HEK293 (cell line): ENCODE measurements around the gene TESK1.
"Not testable (repeated sequence)": the region's sequence is repeated elsewhere in the genome, so short reads cannot be mapped to it uniquely, and the experiment has no call there.

ENCODE experiments used
- CTCF ChIA-PET: fragments of 350-600 bp; formaldehyde crosslinking; extraction: SDS; loops from one replicate; lab custom pipeline; 2021; ENCODE audit warnings: antibody characterized with exemption; lab: Yijun Ruan, JAX
- POLR2A ChIA-PET: fragments of 300-600 bp; formaldehyde crosslinking; extraction: SDS; loops from one replicate; lab custom pipeline; 2020; ENCODE audit warnings: antibody characterized with exemption, inconsistent platforms; lab: Yijun Ruan, JAX
- H3K27ac ChIP-seq: fragments of 200-500 bp; sonication (Bioruptor generic); 2 replicates; pipeline ENCODE4 v1.5.1; 2014; ENCODE audit warnings: low read depth, low read length, control low read depth, inconsistent platforms; ENCODE audit errors: extremely low read depth
- H3K36me3 ChIP-seq, 2 experiments: fragments of 200-500 bp in 1 of 2; sonication (Bioruptor generic) in 1 of 2; 1 replicate in 1 of 2; 2 replicates in 1 of 2; pipeline ENCODE4 v1.5.1; 2014 to 2017; ENCODE audit warnings: inconsistent platforms in 2 of 2, low read length in 2 of 2; ENCODE audit not compliant: control insufficient read depth in 2 of 2, insufficient read depth in 1 of 2
- H3K4me1 ChIP-seq: fragments of 200-500 bp; sonication (Bioruptor generic); 2 replicates; pipeline ENCODE4 v1.5.1; 2014; ENCODE audit warnings: mild to moderate bottlenecking, low read length, inconsistent platforms; ENCODE audit not compliant: control insufficient read depth, insufficient read depth
- H3K4me3 ChIP-seq: 2 replicates; pipeline ENCODE4 v1.5.1; 2011; ENCODE audit warnings: low read depth, mild to moderate bottlenecking, control low read depth, low read length, moderate library complexity
- H3K9me3 ChIP-seq: fragments of 200-500 bp; sonication (Bioruptor generic); 2 replicates; pipeline ENCODE4 v1.5.1; 2014; ENCODE audit warnings: low read depth, low read length, inconsistent platforms; ENCODE audit not compliant: control insufficient read depth, insufficient read depth
- HOXD13 ChIP-seq: sonication (generic); formaldehyde crosslinking; IDR thresholded peaks from 2 replicates; pipeline ENCODE4 v1.8.0; 2022; ENCODE audit warnings: missing genetic modification reagents, borderline replicate concordance
- ZNF324 ChIP-seq: fragments of 450-650 bp; formaldehyde crosslinking; IDR thresholded peaks from 2 replicates; pipeline ENCODE4 v1.5.1; 2016; ENCODE audit warnings: missing biosample characterization, missing genetic modification characterization
- ZNF433 ChIP-seq: fragments of 450-650 bp; formaldehyde crosslinking; IDR thresholded peaks from 2 replicates; pipeline ENCODE4 v1.5.1; 2016; ENCODE audit warnings: missing biosample characterization, missing genetic modification characterization, low read depth
- ZNF571 ChIP-seq: fragments of 450-650 bp; formaldehyde crosslinking; IDR thresholded peaks from 2 replicates; pipeline ENCODE4 v1.5.0; 2017; ENCODE audit warnings: missing biosample characterization, missing genetic modification characterization
- ZNF624 ChIP-seq: fragments of 450-650 bp; formaldehyde crosslinking; IDR thresholded peaks from 2 replicates; pipeline ENCODE4 v1.5.1; 2017; ENCODE audit warnings: missing biosample characterization, missing genetic modification characterization
- ZNF645 ChIP-seq: fragments of 450-650 bp; formaldehyde crosslinking; IDR thresholded peaks from 2 replicates; pipeline ENCODE4; 2016; ENCODE audit warnings: missing biosample characterization, missing genetic modification characterization
- ZNF658 ChIP-seq: fragments of 450-650 bp; formaldehyde crosslinking; IDR thresholded peaks from 2 replicates; pipeline ENCODE4; 2016; ENCODE audit warnings: missing biosample characterization, missing genetic modification characterization
- ZNF664 ChIP-seq: fragments of 450-650 bp; formaldehyde crosslinking; IDR thresholded peaks from 2 replicates; pipeline ENCODE4 v1.5.1; 2016; ENCODE audit warnings: missing biosample characterization, missing genetic modification characterization
- ZNF670 ChIP-seq: fragments of 450-650 bp; formaldehyde crosslinking; IDR thresholded peaks from 2 replicates; pipeline ENCODE4 v1.5.1; 2016; ENCODE audit warnings: missing biosample characterization, missing genetic modification characterization, low read depth
- ZNF677 ChIP-seq: fragments of 450-650 bp; IDR thresholded peaks from 2 replicates; pipeline ENCODE4 v1.5.0; 2018; ENCODE audit warnings: missing biosample characterization, mild to moderate bottlenecking, missing genetic modification characterization, moderate library complexity
- ZNF692 ChIP-seq: fragments of 450-650 bp; formaldehyde crosslinking; IDR thresholded peaks from 2 replicates; pipeline ENCODE4 v1.5.1; 2016; ENCODE audit warnings: missing biosample characterization, missing genetic modification characterization
- TF ChIP-seq, protein P1 (sequence below): fragments of 450-650 bp; formaldehyde crosslinking; IDR thresholded peaks from 2 replicates; pipeline ENCODE4 v1.5.1; 2016; ENCODE audit warnings: missing biosample characterization, missing genetic modification characterization, low read depth
- TF ChIP-seq, protein P2 (sequence below): fragments of 450-650 bp; formaldehyde crosslinking; conservative IDR thresholded peaks from 2 replicates; pipeline ENCODE4 v1.5.1; 2016; ENCODE audit warnings: low read depth, missing biosample characterization, missing genetic modification characterization

TESK1 gene

DNA sequence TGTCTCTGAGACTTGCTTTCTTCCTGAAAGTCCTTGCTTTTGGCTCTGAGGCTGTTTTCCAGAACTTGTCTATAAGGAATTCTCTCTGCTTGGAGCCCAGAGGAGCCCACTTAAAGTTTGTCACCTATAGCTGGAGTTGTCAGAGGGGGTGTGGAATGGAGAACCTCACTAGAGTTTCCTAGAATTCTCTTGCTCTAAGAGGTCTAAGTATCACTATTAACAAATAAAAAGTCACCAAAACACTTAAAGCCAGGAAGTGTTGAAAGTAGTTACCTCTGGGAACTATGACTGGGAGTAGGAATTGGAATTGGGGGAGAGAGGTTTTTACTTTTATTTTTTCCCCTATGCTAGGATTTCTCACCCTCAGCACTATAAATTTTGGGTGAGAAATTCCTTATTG is 30.7 kb downstream of the TESK1 start (continued):
- TF ChIP-seq, protein P1, sequence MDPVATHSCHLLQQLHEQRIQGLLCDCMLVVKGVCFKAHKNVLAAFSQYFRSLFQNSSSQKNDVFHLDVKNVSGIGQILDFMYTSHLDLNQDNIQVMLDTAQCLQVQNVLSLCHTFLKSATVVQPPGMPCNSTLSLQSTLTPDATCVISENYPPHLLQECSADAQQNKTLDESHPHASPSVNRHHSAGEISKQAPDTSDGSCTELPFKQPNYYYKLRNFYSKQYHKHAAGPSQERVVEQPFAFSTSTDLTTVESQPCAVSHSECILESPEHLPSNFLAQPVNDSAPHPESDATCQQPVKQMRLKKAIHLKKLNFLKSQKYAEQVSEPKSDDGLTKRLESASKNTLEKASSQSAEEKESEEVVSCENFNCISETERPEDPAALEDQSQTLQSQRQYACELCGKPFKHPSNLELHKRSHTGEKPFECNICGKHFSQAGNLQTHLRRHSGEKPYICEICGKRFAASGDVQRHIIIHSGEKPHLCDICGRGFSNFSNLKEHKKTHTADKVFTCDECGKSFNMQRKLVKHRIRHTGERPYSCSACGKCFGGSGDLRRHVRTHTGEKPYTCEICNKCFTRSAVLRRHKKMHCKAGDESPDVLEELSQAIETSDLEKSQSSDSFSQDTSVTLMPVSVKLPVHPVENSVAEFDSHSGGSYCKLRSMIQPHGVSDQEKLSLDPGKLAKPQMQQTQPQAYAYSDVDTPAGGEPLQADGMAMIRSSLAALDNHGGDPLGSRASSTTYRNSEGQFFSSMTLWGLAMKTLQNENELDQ (tag by site-specific recombination), result no peak
- TF ChIP-seq ZNF571 (tag by site-specific recombination) (no peak), ZNF645 (tag by site-specific recombination) (no peak)

- H3K36me3 ChIP-seq, result no peaks in the 10 kb centered on the region
- H3K27ac ChIP-seq, result no peak overlapping the region
- no peaks in the 10 kb centered on the region for H3K4me1 ChIP-seq
- H3K4me3 ChIP-seq, result no peak overlapping the region
- CTCF ChIA-PET, result interaction anchor here (0.6 to 1.6 kb wide), 5 partner anchors 11 to 706 kb away, joined by 3 to 5 read pairs (median 3); no protein-coding TSS in a partner anchor
- TF ChIP-seq ZNF670 (tag by site-specific recombination), result no peak
- no peak for TF ChIP-seq ZNF664
- TF ChIP-seq, protein P2, sequence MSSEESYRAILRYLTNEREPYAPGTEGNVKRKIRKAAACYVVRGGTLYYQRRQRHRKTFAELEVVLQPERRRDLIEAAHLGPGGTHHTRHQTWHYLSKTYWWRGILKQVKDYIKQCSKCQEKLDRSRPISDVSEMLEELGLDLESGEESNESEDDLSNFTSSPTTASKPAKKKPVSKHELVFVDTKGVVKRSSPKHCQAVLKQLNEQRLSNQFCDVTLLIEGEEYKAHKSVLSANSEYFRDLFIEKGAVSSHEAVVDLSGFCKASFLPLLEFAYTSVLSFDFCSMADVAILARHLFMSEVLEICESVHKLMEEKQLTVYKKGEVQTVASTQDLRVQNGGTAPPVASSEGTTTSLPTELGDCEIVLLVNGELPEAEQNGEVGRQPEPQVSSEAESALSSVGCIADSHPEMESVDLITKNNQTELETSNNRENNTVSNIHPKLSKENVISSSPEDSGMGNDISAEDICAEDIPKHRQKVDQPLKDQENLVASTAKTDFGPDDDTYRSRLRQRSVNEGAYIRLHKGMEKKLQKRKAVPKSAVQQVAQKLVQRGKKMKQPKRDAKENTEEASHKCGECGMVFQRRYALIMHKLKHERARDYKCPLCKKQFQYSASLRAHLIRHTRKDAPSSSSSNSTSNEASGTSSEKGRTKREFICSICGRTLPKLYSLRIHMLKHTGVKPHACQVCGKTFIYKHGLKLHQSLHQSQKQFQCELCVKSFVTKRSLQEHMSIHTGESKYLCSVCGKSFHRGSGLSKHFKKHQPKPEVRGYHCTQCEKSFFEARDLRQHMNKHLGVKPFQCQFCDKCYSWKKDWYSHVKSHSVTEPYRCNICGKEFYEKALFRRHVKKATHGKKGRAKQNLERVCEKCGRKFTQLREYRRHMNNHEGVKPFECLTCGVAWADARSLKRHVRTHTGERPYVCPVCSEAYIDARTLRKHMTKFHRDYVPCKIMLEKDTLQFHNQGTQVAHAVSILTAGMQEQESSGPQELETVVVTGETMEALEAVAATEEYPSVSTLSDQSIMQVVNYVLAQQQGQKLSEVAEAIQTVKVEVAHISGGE (tag by site-specific recombination), result no peak
- TF ChIP-seq ZNF658 (tag by site-specific recombination), result no peak
- TF ChIP-seq ZNF433 (tag by site-specific recombination), result no peak
- no peak for TF ChIP-seq HOXD13
- no peak for TF ChIP-seq ZNF692 (tag by site-specific recombination)
- no peak for TF ChIP-seq ZNF677 (tag by site-specific recombination)
- no peak for TF ChIP-seq ZNF624 (tag by site-specific recombination)
- no peak for TF ChIP-seq ZNF324
- H3K9me3 ChIP-seq, result no peaks in the 10 kb centered on the region
- POLR2A ChIA-PET, result no interaction called here
Observed at GRCh38 chr9:35636135-35636876, 31.2 kb downstream of the TESK1 start.

GRCh38 chr9:35636877-35637246 is 31.8 kb downstream of the TESK1 start:
- H3K27ac ChIP-seq, H3K36me3 ChIP-seq, POLR2A ChIA-PET, H3K4me3 ChIP-seq, H3K9me3 ChIP-seq, H3K4me1 ChIP-seq: not testable (repeated sequence)
- CTCF ChIA-PET, result interaction anchor here (0.6 to 1.6 kb wide), 2 partner anchors 11 to 16 kb away, joined by 3 to 5 read pairs; no protein-coding TSS in a partner anchor

- CTCF ChIA-PET, result interaction anchor here (0.5 kb wide), 1 partner anchor 8 kb away, joined by 3 read pairs; no protein-coding TSS in a partner anchor
- H3K4me3 ChIP-seq, H3K27ac ChIP-seq, H3K4me1 ChIP-seq, H3K9me3 ChIP-seq, POLR2A ChIA-PET, H3K36me3 ChIP-seq: not testable (repeated sequence)
Observed at GRCh38 chr9:35637427-35637955, 32.4 kb downstream of the TESK1 start.

DNA sequence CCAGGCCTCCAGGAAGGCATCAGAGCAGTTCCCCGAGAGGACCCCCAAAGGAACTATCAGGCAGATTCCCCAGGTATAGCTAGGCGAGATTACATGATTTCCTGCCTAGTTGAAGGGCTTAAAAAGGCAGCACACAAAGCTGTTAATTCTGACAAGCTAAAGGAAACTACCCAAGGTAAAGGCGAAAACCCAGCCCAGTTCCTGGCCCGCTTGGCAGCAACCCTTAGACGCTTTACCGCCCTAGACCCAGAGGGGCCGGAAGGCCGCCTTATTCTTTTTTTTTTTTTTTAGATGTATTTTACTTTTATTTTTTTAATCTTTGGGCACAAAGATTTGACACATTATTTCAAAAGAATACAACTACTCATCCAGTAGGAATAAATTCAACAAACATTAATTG is 33.7 kb downstream of the TESK1 start:
- H3K4me1 ChIP-seq, H3K36me3 ChIP-seq, H3K27ac ChIP-seq, H3K4me3 ChIP-seq, POLR2A ChIA-PET, H3K9me3 ChIP-seq: not testable (repeated sequence)
- CTCF ChIA-PET, result interaction anchor here (0.6 to 1.3 kb wide), 3 partner anchors 9 to 58 kb away, joined by 3 read pairs; no protein-coding TSS in a partner anchor

- CTCF ChIA-PET, result interaction anchor here (0.8 to 1.3 kb wide), 2 partner anchors 28 to 57 kb away, joined by 3 read pairs; no protein-coding TSS in a partner anchor
- H3K27ac ChIP-seq, POLR2A ChIA-PET, H3K4me1 ChIP-seq, H3K36me3 ChIP-seq, H3K4me3 ChIP-seq, H3K9me3 ChIP-seq: not testable (repeated sequence)
Observed at GRCh38 chr9:35639225-35639624, 34.2 kb downstream of the TESK1 start.
